ENCODE results near the gene NRL. TPM values are rescaled to one million over a fixed set of nuclear protein-coding genes. Genes with fewer than 3 reads are reported as not detected.

The NRL gene
- total and polyA plus RNA-seq, 2 donors from 2014 or later: 4.9 to 5.5 TPM

DNA sequence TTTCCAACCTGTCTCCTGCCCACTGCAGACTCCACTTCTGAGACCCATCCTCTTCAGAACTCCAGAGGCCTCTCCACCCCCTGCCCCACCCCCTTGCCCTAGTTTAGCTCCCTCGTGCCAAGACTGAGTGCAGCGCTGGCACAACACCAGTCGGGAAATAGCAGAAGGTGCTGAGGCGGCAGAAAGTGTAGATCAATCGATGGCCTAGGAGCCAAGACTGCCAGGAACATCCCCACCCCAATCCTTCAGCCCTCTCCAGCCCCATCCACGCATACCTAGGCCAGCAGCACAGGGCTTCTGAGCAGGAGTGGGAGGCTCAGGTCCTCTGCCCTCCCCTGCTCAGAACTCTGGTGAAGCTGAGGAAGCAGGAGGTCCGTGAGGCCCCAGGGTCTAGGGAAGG lies 42.3 kb downstream of the NRL start:
- H3K27ac ChIP-seq (ENCODE audit: low read depth in 2 of 2, low read length in 2 of 2): no peak overlapping the region
- intact Hi-C loops (cut with DNase I): no loop called here
- DNase-seq (peak in 1 of 5 donors; percentile 51), FAIRE-seq (no peak)
- no peak overlapping the region for H3K9ac ChIP-seq (ENCODE audit: low read length in 3 of 3)
- no peak overlapping the region for H3K4me3 ChIP-seq (ENCODE audit: low read length in 3 of 3)
- TF ChIP-seq, protein P1, sequence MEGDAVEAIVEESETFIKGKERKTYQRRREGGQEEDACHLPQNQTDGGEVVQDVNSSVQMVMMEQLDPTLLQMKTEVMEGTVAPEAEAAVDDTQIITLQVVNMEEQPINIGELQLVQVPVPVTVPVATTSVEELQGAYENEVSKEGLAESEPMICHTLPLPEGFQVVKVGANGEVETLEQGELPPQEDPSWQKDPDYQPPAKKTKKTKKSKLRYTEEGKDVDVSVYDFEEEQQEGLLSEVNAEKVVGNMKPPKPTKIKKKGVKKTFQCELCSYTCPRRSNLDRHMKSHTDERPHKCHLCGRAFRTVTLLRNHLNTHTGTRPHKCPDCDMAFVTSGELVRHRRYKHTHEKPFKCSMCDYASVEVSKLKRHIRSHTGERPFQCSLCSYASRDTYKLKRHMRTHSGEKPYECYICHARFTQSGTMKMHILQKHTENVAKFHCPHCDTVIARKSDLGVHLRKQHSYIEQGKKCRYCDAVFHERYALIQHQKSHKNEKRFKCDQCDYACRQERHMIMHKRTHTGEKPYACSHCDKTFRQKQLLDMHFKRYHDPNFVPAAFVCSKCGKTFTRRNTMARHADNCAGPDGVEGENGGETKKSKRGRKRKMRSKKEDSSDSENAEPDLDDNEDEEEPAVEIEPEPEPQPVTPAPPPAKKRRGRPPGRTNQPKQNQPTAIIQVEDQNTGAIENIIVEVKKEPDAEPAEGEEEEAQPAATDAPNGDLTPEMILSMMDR (IDR thresholded peaks at IDR 0.05; ENCODE audit: borderline replicate concordance, extremely low read depth, insufficient read depth): no peak
- H3K4me1 ChIP-seq (ENCODE audit: control insufficient read depth in 2 of 3, insufficient read depth in 2 of 3, low read depth in 1 of 3, low read length in 3 of 3): peaks cover 0 to 2% (median 0%) of the 10 kb centered on the region in 3 donors
- no peaks in the 10 kb centered on the region for H3K36me3 ChIP-seq (ENCODE audit: control insufficient read depth in 2 of 3, insufficient read depth in 3 of 3, low read length in 3 of 3)
- no peaks in the 10 kb centered on the region for H3K27me3 ChIP-seq (ENCODE audit: control insufficient read depth, insufficient read depth, low read length)
- no peaks in the 10 kb centered on the region for H3K9me3 ChIP-seq (ENCODE audit: control insufficient read depth in 2 of 3, insufficient read depth in 1 of 3, low read length in 3 of 3)

DNA sequence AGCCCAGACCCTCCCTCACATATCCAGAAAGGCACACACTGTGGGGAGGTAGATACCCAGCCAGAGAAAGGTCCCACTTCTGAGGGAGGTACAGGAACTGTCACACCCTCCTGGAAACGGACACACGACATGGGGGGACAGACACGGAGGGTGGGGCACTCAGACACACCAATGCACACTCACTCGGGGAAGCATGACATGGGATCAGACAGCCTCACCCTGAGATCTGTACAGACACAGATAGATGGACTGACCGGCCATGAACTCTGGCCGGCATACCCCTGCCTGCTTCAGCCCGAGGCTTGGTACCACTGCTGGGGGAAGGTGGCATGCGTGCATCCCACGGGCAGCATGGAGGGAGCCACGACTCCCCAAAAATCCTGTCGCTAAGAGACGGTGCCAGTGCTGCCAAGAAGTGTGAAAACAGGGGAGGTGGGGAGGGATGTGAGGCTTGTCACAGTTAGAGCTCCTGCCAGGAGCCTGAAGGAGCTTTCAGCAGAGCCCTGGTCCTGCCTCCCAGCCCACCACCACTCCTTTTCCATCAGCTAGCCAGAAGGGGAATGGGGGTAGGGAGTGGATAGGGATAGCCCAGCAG lies 42.8 kb downstream of the NRL start:
- Histone ChIP-seq H3K9ac (ENCODE audit: low read length in 3 of 3) (no peak overlapping the region), H3K27me3 (ENCODE audit: control insufficient read depth, insufficient read depth, low read length) (no peaks in the 10 kb centered on the region), H3K36me3 (ENCODE audit: control insufficient read depth in 2 of 3, insufficient read depth in 3 of 3, low read length in 3 of 3) (no peaks in the 10 kb centered on the region), H3K27ac (ENCODE audit: low read depth in 2 of 2, low read length in 2 of 2) (no peak overlapping the region), H3K4me3 (ENCODE audit: low read length in 3 of 3) (no peak overlapping the region), H3K4me1 (ENCODE audit: control insufficient read depth in 2 of 3, insufficient read depth in 2 of 3, low read depth in 1 of 3, low read length in 3 of 3) (peaks cover 0 to 2% (median 0%) of the 10 kb centered on the region in 3 donors), H3K9me3 (ENCODE audit: control insufficient read depth in 2 of 3, insufficient read depth in 1 of 3, low read length in 3 of 3) (no peaks in the 10 kb centered on the region)
- intact Hi-C loops (cut with DNase I): no loop called here
- FAIRE-seq (no peak), DNase-seq (peak in 1 of 5 donors; percentile 48)
- TF ChIP-seq, protein P1 (IDR thresholded peaks at IDR 0.05; ENCODE audit: borderline replicate concordance, extremely low read depth, insufficient read depth): no peak

DNA sequence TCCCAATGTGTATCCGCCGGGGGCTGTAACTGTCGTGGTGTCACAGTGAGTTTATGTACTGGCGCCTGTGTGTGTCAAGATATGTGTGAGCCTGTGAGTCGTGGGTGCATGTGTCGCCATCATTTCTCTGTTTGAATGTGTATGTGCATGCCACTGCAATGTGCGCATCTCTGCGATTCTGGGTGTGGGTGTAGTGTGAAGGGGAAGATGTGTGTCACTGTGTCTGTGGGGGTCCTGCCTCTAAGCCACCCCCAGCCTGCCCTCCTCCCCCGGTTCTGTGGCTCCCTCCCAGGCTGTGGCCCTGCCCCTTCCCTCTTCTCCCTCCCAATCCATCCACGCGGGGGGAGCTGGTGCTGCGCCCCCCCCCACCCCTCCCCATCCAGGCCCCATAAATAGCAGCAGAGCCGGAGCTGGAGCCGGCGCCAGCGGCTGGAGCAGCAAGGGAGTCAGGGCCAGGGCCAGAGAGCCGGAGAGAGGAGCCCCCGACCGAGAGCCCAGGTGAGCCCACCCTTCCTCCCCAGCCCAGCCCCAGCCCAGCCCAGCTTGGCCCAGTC lies 43.5 kb downstream of the NRL start, which contains the start of gene CPNE6:
Gene CPNE6 (plus strand): TSS at position 419 of the 554 bp plus-strand sequence. CDS start 1,375 bp downstream, outside the sequence.
- DNase-seq (peak in 1 of 5 donors; percentile 54), FAIRE-seq (no peak)
- no peak within 1 kb of the TSS for H3K4me3 ChIP-seq (ENCODE audit: low read length in 3 of 3)
- intact Hi-C loops (cut with DNase I): no loop called here
- no peak within 1 kb of the TSS for H3K9ac ChIP-seq (ENCODE audit: low read length in 3 of 3)
- H3K27ac ChIP-seq (ENCODE audit: low read depth in 2 of 2, low read length in 2 of 2): no peak within 1 kb of the TSS
- H3K36me3 ChIP-seq (ENCODE audit: control insufficient read depth in 2 of 3, insufficient read depth in 3 of 3, low read length in 3 of 3): no peaks in the 10 kb centered on the region
- H3K4me1 ChIP-seq (ENCODE audit: control insufficient read depth in 2 of 3, insufficient read depth in 2 of 3, low read depth in 1 of 3, low read length in 3 of 3): peaks cover 0 to 2% (median 0%) of the 10 kb centered on the region in 3 donors
- H3K9me3 ChIP-seq (ENCODE audit: control insufficient read depth in 2 of 3, insufficient read depth in 1 of 3, low read length in 3 of 3): no peaks in the 10 kb centered on the region
- TF ChIP-seq, protein P1 (IDR thresholded peaks at IDR 0.05; ENCODE audit: borderline replicate concordance, extremely low read depth, insufficient read depth): no peak
- no peaks in the 10 kb centered on the region for H3K27me3 ChIP-seq (ENCODE audit: control insufficient read depth, insufficient read depth, low read length)
